Measurements from ENCODE around the gene NUMA1. TPM values are rescaled to one million over a fixed set of nuclear protein-coding genes. Genes with fewer than 3 reads are reported as not detected.

Gene NUMA1
- total RNA-seq, 1 donor from 2014 or later, result 112 TPM

GRCh38 chr11:72124046-72124445, 43.7 kb upstream of the NUMA1 start:
- H3K36me3 Mint-ChIP-seq (ENCODE audit: low read depth), result peaks cover 7% of the 10 kb centered on the region
- H3K27me3 Mint-ChIP-seq (ENCODE audit: low read depth), result peaks cover 17% of the 10 kb centered on the region
- H3K4me1 Mint-ChIP-seq (ENCODE audit: low read depth), result no peaks in the 10 kb centered on the region
- DNase-seq (ENCODE audit: low spot score), result no peak
- H3K9me3 Mint-ChIP-seq (ENCODE audit: low read depth), result peaks cover 11% of the 10 kb centered on the region
- no peak overlapping the region for H3K27ac Mint-ChIP-seq (ENCODE audit: unreplicated experiment)
- TF ChIP-seq, protein P1, sequence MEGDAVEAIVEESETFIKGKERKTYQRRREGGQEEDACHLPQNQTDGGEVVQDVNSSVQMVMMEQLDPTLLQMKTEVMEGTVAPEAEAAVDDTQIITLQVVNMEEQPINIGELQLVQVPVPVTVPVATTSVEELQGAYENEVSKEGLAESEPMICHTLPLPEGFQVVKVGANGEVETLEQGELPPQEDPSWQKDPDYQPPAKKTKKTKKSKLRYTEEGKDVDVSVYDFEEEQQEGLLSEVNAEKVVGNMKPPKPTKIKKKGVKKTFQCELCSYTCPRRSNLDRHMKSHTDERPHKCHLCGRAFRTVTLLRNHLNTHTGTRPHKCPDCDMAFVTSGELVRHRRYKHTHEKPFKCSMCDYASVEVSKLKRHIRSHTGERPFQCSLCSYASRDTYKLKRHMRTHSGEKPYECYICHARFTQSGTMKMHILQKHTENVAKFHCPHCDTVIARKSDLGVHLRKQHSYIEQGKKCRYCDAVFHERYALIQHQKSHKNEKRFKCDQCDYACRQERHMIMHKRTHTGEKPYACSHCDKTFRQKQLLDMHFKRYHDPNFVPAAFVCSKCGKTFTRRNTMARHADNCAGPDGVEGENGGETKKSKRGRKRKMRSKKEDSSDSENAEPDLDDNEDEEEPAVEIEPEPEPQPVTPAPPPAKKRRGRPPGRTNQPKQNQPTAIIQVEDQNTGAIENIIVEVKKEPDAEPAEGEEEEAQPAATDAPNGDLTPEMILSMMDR (IDR thresholded peaks at IDR 0.05), result no peak
- H3K4me3 Mint-ChIP-seq (ENCODE audit: unreplicated experiment), result no peak overlapping the region

GRCh38 chr11:72123117-72123653, 42.8 kb upstream of the NUMA1 start:
- Mint-ChIP-seq H3K9me3 (ENCODE audit: low read depth) (peaks cover 4% of the 10 kb centered on the region), H3K36me3 (ENCODE audit: low read depth) (peaks cover 3% of the 10 kb centered on the region), H3K4me1 (ENCODE audit: low read depth) (no peaks in the 10 kb centered on the region), H3K27ac (ENCODE audit: unreplicated experiment) (no peak overlapping the region), H3K4me3 (ENCODE audit: unreplicated experiment) (no peak overlapping the region), H3K27me3 (ENCODE audit: low read depth) (peaks cover 10% of the 10 kb centered on the region)
- TF ChIP-seq, protein P1 (IDR thresholded peaks at IDR 0.05), result no peak
- no peak for DNase-seq (ENCODE audit: low spot score)

DNA sequence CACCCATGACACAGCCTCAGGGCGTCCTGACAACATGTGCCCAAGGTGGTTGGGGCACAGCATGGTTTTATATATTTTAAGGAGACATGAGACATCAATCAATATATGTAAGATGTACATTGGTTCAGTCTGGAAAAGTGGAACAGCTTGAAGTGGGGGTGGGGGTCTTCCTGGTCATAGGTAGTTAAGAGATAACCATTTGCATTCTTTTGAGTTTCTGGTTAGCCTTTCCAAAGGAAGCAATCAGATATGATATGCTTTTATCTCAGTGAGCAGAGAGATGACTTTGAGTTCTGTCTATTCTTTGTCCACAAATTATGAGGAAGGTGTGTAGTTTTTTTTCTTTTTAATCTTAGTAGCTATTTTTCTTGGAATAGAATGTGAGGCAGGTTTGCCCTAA, 42.3 kb upstream of the NUMA1 start:
- Mint-ChIP-seq H3K9me3 (ENCODE audit: low read depth) (no peaks in the 10 kb centered on the region), H3K27ac (ENCODE audit: unreplicated experiment) (no peak overlapping the region), H3K4me1 (ENCODE audit: low read depth) (no peaks in the 10 kb centered on the region), H3K4me3 (ENCODE audit: unreplicated experiment) (no peak overlapping the region), H3K36me3 (ENCODE audit: low read depth) (no peaks in the 10 kb centered on the region), H3K27me3 (ENCODE audit: low read depth) (peaks cover 9% of the 10 kb centered on the region)
- no peak for DNase-seq (ENCODE audit: low spot score)
- TF ChIP-seq, protein P1 (IDR thresholded peaks at IDR 0.05), result no peak

GRCh38 chr11:72120930-72121329, 40.6 kb upstream of the NUMA1 start:
- Mint-ChIP-seq H3K36me3 (ENCODE audit: low read depth) (no peaks in the 10 kb centered on the region), H3K4me1 (ENCODE audit: low read depth) (no peaks in the 10 kb centered on the region), H3K27ac (ENCODE audit: unreplicated experiment) (no peak overlapping the region), H3K4me3 (ENCODE audit: unreplicated experiment) (no peak overlapping the region), H3K9me3 (ENCODE audit: low read depth) (no peaks in the 10 kb centered on the region), H3K27me3 (ENCODE audit: low read depth) (peaks cover 9% of the 10 kb centered on the region)
- DNase-seq (ENCODE audit: low spot score), result no peak
- TF ChIP-seq, protein P1 (IDR thresholded peaks at IDR 0.05), result no peak

- no peak for DNase-seq (ENCODE audit: low spot score)
- Mint-ChIP-seq H3K4me3 (ENCODE audit: unreplicated experiment) (no peak overlapping the region), H3K36me3 (ENCODE audit: low read depth) (no peaks in the 10 kb centered on the region), H3K9me3 (ENCODE audit: low read depth) (no peaks in the 10 kb centered on the region), H3K4me1 (ENCODE audit: low read depth) (no peaks in the 10 kb centered on the region), H3K27ac (ENCODE audit: unreplicated experiment) (no peak overlapping the region), H3K27me3 (ENCODE audit: low read depth) (peaks cover 4% of the 10 kb centered on the region)
- TF ChIP-seq, protein P1 (IDR thresholded peaks at IDR 0.05), result no peak
Measured at GRCh38 chr11:72119198-72119597, 38.9 kb upstream of the NUMA1 start.
